BE2C (cell line): ENCODE results near the gene PDCD1LG2.

Source experiments
- DNase-seq: peaks from one replicate; pipeline ENCODE4 v3.0.0-alpha.2; 2020
- H3K27me3 ChIP-seq: fragments of 250-450 bp; sonication (Bioruptor Pico); 2 replicates; pipeline ENCODE4 v1.5.1; 2020; ENCODE audit warnings: mild to moderate bottlenecking
- H3K36me3 ChIP-seq: fragments of 250-450 bp; sonication (Bioruptor Pico); 2 replicates; pipeline ENCODE4 v1.5.1; 2020; ENCODE audit warnings: mild to moderate bottlenecking
- H3K4me1 ChIP-seq: fragments of 250-450 bp; sonication (Bioruptor Pico); 2 replicates; pipeline ENCODE4 v1.5.1; 2020
- H3K4me3 ChIP-seq: 2 replicates; pipeline ENCODE4 v1.5.1; 2011; ENCODE audit warnings: low read depth, low read length
- H3K9me3 ChIP-seq: fragments of 250-450 bp; sonication (Bioruptor Pico); 2 replicates; pipeline ENCODE4 v1.5.1; 2020
- CTCF ChIP-seq: IDR thresholded peaks from 2 replicates; pipeline ENCODE4 v1.5.1; 2012; ENCODE audit warnings: mild to moderate bottlenecking, low read depth, low read length

The PDCD1LG2 gene

GRCh38 chr9:5518937-5519319, 8.6 kb downstream of the PDCD1LG2 start:
- H3K4me1 ChIP-seq = no peaks in the 10 kb centered on the region
- no peak for TF ChIP-seq CTCF

GRCh38 chr9:5524090-5524489, 13.8 kb downstream of the PDCD1LG2 start:
- H3K9me3 ChIP-seq = no peaks in the 10 kb centered on the region
- no peak for DNase-seq
- H3K27me3 ChIP-seq = no peaks in the 10 kb centered on the region
- no peaks in the 10 kb centered on the region for H3K4me1 ChIP-seq
- no peaks in the 10 kb centered on the region for H3K36me3 ChIP-seq
- no peak for TF ChIP-seq CTCF
- H3K4me3 ChIP-seq = no peak overlapping the region

More at GRCh38 chr9:5518937-5519319, 8.6 kb downstream of the PDCD1LG2 start:
- no peak for DNase-seq
- Histone ChIP-seq H3K4me3 (no peak overlapping the region), H3K9me3 (no peaks in the 10 kb centered on the region), H3K36me3 (no peaks in the 10 kb centered on the region), H3K27me3 (no peaks in the 10 kb centered on the region)

- Histone ChIP-seq H3K36me3 (no peaks in the 10 kb centered on the region), H3K4me3 (no peak overlapping the region), H3K27me3 (no peaks in the 10 kb centered on the region), H3K9me3 (no peaks in the 10 kb centered on the region), H3K4me1 (no peaks in the 10 kb centered on the region)
- TF ChIP-seq CTCF = no peak
- no peak for DNase-seq
Observed at GRCh38 chr9:5529683-5530221, 19.4 kb downstream of the PDCD1LG2 start.

GRCh38 chr9:5531101-5531882, 21.0 kb downstream of the PDCD1LG2 start:
- Histone ChIP-seq H3K36me3 (no peaks in the 10 kb centered on the region), H3K27me3 (no peaks in the 10 kb centered on the region), H3K9me3 (no peaks in the 10 kb centered on the region), H3K4me3 (no peak overlapping the region), H3K4me1 (no peaks in the 10 kb centered on the region)
- no peak for DNase-seq
- TF ChIP-seq CTCF = no peak

- no peaks in the 10 kb centered on the region for H3K4me1 ChIP-seq
- no peaks in the 10 kb centered on the region for H3K36me3 ChIP-seq
- TF ChIP-seq CTCF = no peak
- H3K27me3 ChIP-seq = no peaks in the 10 kb centered on the region
- no peaks in the 10 kb centered on the region for H3K9me3 ChIP-seq
- no peak for DNase-seq
- no peak overlapping the region for H3K4me3 ChIP-seq
Observed at GRCh38 chr9:5532306-5532705, 22.0 kb downstream of the PDCD1LG2 start.

GRCh38 chr9:5532790-5533189, 22.5 kb downstream of the PDCD1LG2 start:
- H3K9me3 ChIP-seq = no peaks in the 10 kb centered on the region
- no peak overlapping the region for H3K4me3 ChIP-seq
- no peak for DNase-seq
- H3K27me3 ChIP-seq = no peaks in the 10 kb centered on the region
- H3K4me1 ChIP-seq = no peaks in the 10 kb centered on the region
- TF ChIP-seq CTCF = no peak
- H3K36me3 ChIP-seq = no peaks in the 10 kb centered on the region
